KMS-11 (cell line): ENCODE data around the gene USP36.
A peak's percentile ranks its signal among the peaks of the same experiment; 100 is the strongest.

Source experiments
- H2AFZ ChIP-seq: fragments of 200-600 bp; sonication (generic); 2 replicates; pipeline ENCODE4 v1.6.1; 2016; ENCODE audit warnings: antibody characterized with exemption, mixed run types, low read depth
- H3K27ac ChIP-seq: fragments of 200-600 bp; sonication (generic); 2 replicates; pipeline ENCODE4 v1.6.1; 2016; ENCODE audit warnings: mild to moderate bottlenecking, mixed run types
- H3K27me3 ChIP-seq: fragments of 200-600 bp; sonication (generic); 2 replicates; pipeline ENCODE4 v1.6.1; 2017; ENCODE audit warnings: mild to moderate bottlenecking, low read depth, mixed run types, moderate library complexity; ENCODE audit not compliant: insufficient read depth
- H3K36me3 ChIP-seq: fragments of 200-600 bp; sonication (generic); 2 replicates; pipeline ENCODE4 v1.6.1; 2017; ENCODE audit warnings: mild to moderate bottlenecking, mixed run types; ENCODE audit not compliant: insufficient read depth
- H3K4me1 ChIP-seq: fragments of 200-600 bp; sonication (generic); 2 replicates; pipeline ENCODE4 v1.6.1; 2016; ENCODE audit warnings: mild to moderate bottlenecking, low read depth, mixed run types; ENCODE audit not compliant: poor library complexity, severe bottlenecking
- H3K4me2 ChIP-seq: fragments of 200-600 bp; sonication (generic); 2 replicates; pipeline ENCODE4 v1.7.0; 2016; ENCODE audit warnings: mild to moderate bottlenecking, mixed run types
- H3K4me3 ChIP-seq: fragments of 200-600 bp; sonication (generic); IDR thresholded peaks from 2 replicates; pipeline ENCODE4 v1.6.1; 2017; ENCODE audit warnings: low read depth, low read length, mixed read lengths; ENCODE audit not compliant: insufficient read depth
- H3K79me2 ChIP-seq: fragments of 200-600 bp; sonication (generic); 2 replicates; pipeline ENCODE4 v1.6.1; 2016; ENCODE audit warnings: low read depth, mixed run types; ENCODE audit not compliant: insufficient read depth
- H3K9ac ChIP-seq: fragments of 200-600 bp; sonication (generic); 2 replicates; pipeline ENCODE4 v1.6.1; 2016; ENCODE audit warnings: mild to moderate bottlenecking, mixed run types
- H4K20me1 ChIP-seq: fragments of 200-600 bp; sonication (generic); 2 replicates; pipeline ENCODE4 v1.6.1; 2016; ENCODE audit warnings: mild to moderate bottlenecking, mixed run types; ENCODE audit not compliant: insufficient read depth
- TF ChIP-seq, protein P1 (sequence below): fragments of 200-600 bp; sonication (generic); conservative IDR thresholded peaks from 2 replicates; pipeline ENCODE4 v1.6.1; 2017; ENCODE audit warnings: low read depth, mild to moderate bottlenecking, antibody characterized with exemption, low read length, moderate library complexity, mixed read lengths

USP36 gene

DNA sequence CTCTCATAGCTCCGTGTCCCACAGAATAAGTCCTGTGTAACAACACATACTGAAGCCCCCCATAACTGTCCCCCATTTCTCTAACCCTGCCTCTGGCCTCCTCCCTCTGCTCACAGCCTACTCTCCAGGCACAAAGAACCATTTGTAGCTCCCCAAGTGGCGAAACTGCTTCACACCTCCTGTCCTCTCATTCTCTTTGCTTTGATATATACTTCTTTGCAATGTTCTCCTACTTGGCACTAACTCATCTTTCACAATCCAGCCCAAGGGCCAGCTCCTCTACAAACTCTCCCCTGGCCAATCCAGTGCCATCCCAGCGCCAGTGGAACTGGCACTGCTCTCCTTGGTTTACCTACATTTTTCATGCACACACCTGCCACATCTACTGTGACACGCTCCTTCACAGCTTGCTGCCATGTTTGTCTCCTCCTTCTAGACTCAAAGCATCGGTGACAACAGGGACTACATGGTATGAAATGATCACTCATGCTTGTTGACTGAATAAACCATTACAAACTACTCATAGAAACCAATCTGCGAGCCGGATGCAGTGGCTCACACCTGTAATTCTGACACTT, 71.3 kb downstream of the USP36 start:
- Histone ChIP-seq H3K36me3 (no peaks in the 10 kb centered on the region), H3K79me2 (peaks cover 100% of the 10 kb centered on the region), H3K4me2 (peak overlapping the region; percentile 30), H2AFZ (no peak overlapping the region), H3K4me3 (no peak overlapping the region), H3K27me3 (no peaks in the 10 kb centered on the region), H3K4me1 (peaks cover 99% of the 10 kb centered on the region), H3K27ac (0 out of 2 replicates have a peak overlapping the region, but pooled peaks have one; percentile 1), H4K20me1 (no peaks in the 10 kb centered on the region; the same call in 1 of the 2 replicates), H3K9ac (no peak overlapping the region)
- TF ChIP-seq, protein P1, sequence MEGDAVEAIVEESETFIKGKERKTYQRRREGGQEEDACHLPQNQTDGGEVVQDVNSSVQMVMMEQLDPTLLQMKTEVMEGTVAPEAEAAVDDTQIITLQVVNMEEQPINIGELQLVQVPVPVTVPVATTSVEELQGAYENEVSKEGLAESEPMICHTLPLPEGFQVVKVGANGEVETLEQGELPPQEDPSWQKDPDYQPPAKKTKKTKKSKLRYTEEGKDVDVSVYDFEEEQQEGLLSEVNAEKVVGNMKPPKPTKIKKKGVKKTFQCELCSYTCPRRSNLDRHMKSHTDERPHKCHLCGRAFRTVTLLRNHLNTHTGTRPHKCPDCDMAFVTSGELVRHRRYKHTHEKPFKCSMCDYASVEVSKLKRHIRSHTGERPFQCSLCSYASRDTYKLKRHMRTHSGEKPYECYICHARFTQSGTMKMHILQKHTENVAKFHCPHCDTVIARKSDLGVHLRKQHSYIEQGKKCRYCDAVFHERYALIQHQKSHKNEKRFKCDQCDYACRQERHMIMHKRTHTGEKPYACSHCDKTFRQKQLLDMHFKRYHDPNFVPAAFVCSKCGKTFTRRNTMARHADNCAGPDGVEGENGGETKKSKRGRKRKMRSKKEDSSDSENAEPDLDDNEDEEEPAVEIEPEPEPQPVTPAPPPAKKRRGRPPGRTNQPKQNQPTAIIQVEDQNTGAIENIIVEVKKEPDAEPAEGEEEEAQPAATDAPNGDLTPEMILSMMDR = peak; percentile 35; the same call in 1 of the 2 replicates

- TF ChIP-seq, protein P1 = no peak
- H3K4me2 ChIP-seq = peak overlapping the region; percentile 27; the same call in 1 of the 2 replicates
- no peak overlapping the region for H3K9ac ChIP-seq
- peaks cover 100% of the 10 kb centered on the region for H3K79me2 ChIP-seq
- no peak overlapping the region for H3K4me3 ChIP-seq
- no peaks in the 10 kb centered on the region; the same call in 1 of the 2 replicates for H4K20me1 ChIP-seq
- no peaks in the 10 kb centered on the region for H3K27me3 ChIP-seq
- H2AFZ ChIP-seq = no peak overlapping the region
- no peaks in the 10 kb centered on the region for H3K36me3 ChIP-seq
- no peak overlapping the region for H3K27ac ChIP-seq
- peaks cover 95% of the 10 kb centered on the region for H3K4me1 ChIP-seq
These were observed 72.8 kb downstream of the USP36 start for GRCh38 chr17:78767806-78768205.

- no peaks in the 10 kb centered on the region for H3K27me3 ChIP-seq
- H3K4me2 ChIP-seq = peak overlapping the region; percentile 3; the same call in 1 of the 2 replicates
- H3K4me3 ChIP-seq = no peak overlapping the region
- H3K27ac ChIP-seq = no peak overlapping the region
- TF ChIP-seq, protein P1 = no peak
- no peaks in the 10 kb centered on the region for H3K36me3 ChIP-seq
- peaks cover 100% of the 10 kb centered on the region for H3K79me2 ChIP-seq
- H3K4me1 ChIP-seq = peaks cover 95% of the 10 kb centered on the region
- H2AFZ ChIP-seq = no peak overlapping the region
- H4K20me1 ChIP-seq = no peaks in the 10 kb centered on the region; the same call in 1 of the 2 replicates
- no peak overlapping the region for H3K9ac ChIP-seq
These were observed 73.8 kb downstream of the USP36 start for GRCh38 chr17:78766743-78767294.

DNA sequence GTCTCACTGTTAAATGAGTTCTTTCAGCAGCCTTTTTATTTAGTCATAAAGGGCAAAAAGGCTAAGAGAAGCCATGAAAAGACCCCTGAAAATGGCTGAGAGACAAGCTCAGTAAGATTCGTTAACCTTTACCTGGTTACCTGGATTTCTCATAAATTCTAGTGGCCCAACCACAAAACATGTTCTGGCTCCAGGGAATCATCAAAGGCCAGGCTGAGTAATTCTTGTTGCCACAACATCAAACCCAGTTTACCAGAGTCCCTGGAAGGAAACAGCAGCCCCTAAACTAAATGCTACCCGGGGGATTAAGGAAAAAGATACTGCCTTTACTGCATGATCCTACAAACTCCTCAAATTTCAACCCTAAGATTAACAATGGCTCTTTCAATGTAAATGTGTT, 74.4 kb downstream of the USP36 start:
- Histone ChIP-seq H3K9ac (no peak overlapping the region), H3K4me3 (no peak overlapping the region), H3K79me2 (peaks cover 100% of the 10 kb centered on the region), H3K27ac (no peak overlapping the region), H3K36me3 (no peaks in the 10 kb centered on the region), H3K4me2 (peak overlapping the region; percentile 10; the same call in 1 of the 2 replicates), H2AFZ (no peak overlapping the region), H4K20me1 (no peaks in the 10 kb centered on the region; the same call in 1 of the 2 replicates), H3K27me3 (no peaks in the 10 kb centered on the region), H3K4me1 (peaks cover 93% of the 10 kb centered on the region)
- TF ChIP-seq, protein P1 = no peak
